CD14-positive monocyte (primary cell): ENCODE measurements around the gene LCOR. TPM values are rescaled to one million over a fixed set of nuclear protein-coding genes. Genes with fewer than 3 reads are reported as not detected.

ENCODE experiments used
- DNase-seq, 3 donors: peaks; one replicate each; pipeline ENCODE4 v3.0.0-alpha.2; 2011 to 2022
- H2AFZ ChIP-seq: 2 replicates; pipeline ENCODE4 v1.6.0; 2012; ENCODE audit warnings: mild to moderate bottlenecking, low read depth, low read length, inconsistent platforms; ENCODE audit not compliant: insufficient read depth, poor library complexity, severe bottlenecking
- H3K27ac ChIP-seq, 2 donors: 1 replicate in 1 of 2; 2 replicates in 1 of 2; pipeline ENCODE4 v1.5.1; 2012 to 2013; ENCODE audit warnings: low read length in 2 of 2, control low read depth in 1 of 2, inconsistent platforms in 1 of 2, low read depth in 1 of 2, mild to moderate bottlenecking in 1 of 2
- H3K27me3 ChIP-seq, 2 donors: one replicate each; pipeline versions ENCODE4 v1.6.0 to v1.6.1; 2011 to 2013; ENCODE audit warnings: low read length in 2 of 2; ENCODE audit not compliant: control insufficient read depth in 2 of 2, insufficient read depth in 2 of 2
- H3K36me3 ChIP-seq, 2 donors: replicated peaks in 1 of 2; 1 replicate in 1 of 2; 2 replicates in 1 of 2; pipeline versions ENCODE4 v1.5.1 to v1.6.1; 2012 to 2013; ENCODE audit warnings: low read length in 2 of 2, control low read depth in 1 of 2, inconsistent platforms in 1 of 2, mild to moderate bottlenecking in 1 of 2; ENCODE audit not compliant: insufficient read depth in 2 of 2, control insufficient read depth in 1 of 2
- H3K4me1 ChIP-seq, 2 donors: 1 replicate in 1 of 2; 2 replicates in 1 of 2; pipeline versions ENCODE4 v1.5.1 to v1.6.1; 2012 to 2013; ENCODE audit warnings: low read length in 2 of 2, control low read depth in 1 of 2, inconsistent platforms in 1 of 2, mild to moderate bottlenecking in 1 of 2, moderate library complexity in 1 of 2; ENCODE audit not compliant: insufficient read depth in 2 of 2, control insufficient read depth in 1 of 2
- H3K4me2 ChIP-seq: replicated peaks from 2 replicates; pipeline ENCODE3; 2012; ENCODE audit warnings: low read length, moderate library complexity, mild to moderate bottlenecking; ENCODE audit not compliant: poor library complexity, severe bottlenecking; ENCODE audit errors: extremely low read depth
- H3K4me3 ChIP-seq, 3 experiments: fragments of 200-600 bp in 1 of 3; sonication (generic) in 1 of 3; replicated peaks in 1 of 3; 1 replicate in 2 of 3; 2 replicates in 1 of 3; pipeline ENCODE4 v1.5.1; 2011 to 2013; ENCODE audit warnings: low read length in 3 of 3, mild to moderate bottlenecking in 3 of 3, control low read depth in 2 of 3, low read depth in 2 of 3, inconsistent platforms in 1 of 3, moderate library complexity in 1 of 3
- H3K79me2 ChIP-seq: 2 replicates; pipeline ENCODE4 v1.6.0; 2012; ENCODE audit warnings: mild to moderate bottlenecking, control low read depth, inconsistent platforms, low read length, moderate library complexity; ENCODE audit not compliant: insufficient read depth
- H3K9ac ChIP-seq: 2 replicates; pipeline ENCODE4 v1.6.0; 2017; ENCODE audit warnings: low read length, mild to moderate bottlenecking; ENCODE audit not compliant: insufficient read depth, poor library complexity, severe bottlenecking
- H3K9me3 ChIP-seq, 2 donors: replicated peaks in 1 of 2; 1 replicate in 1 of 2; 2 replicates in 1 of 2; pipeline versions ENCODE4 v1.5.1 to v1.6.1; 2012 to 2013; ENCODE audit warnings: low read length in 2 of 2, control low read depth in 1 of 2; ENCODE audit not compliant: control insufficient read depth in 1 of 2, insufficient read depth in 1 of 2
- H4K20me1 ChIP-seq: 2 replicates; pipeline ENCODE4 v1.6.0; 2012; ENCODE audit warnings: mild to moderate bottlenecking, low read length, control low read depth, moderate library complexity; ENCODE audit not compliant: insufficient read depth
- H3K27ac Mint-ChIP-seq, 7 donors: one replicate each; pipeline ENCODE4 v1.8.0; 2020; ENCODE audit warnings: mild to moderate bottlenecking in 7 of 7, mixed read lengths in 7 of 7, moderate library complexity in 6 of 7, inconsistent platforms in 2 of 7
- H3K27me3 Mint-ChIP-seq, 3 donors: one replicate each; pipeline ENCODE4 v1.8.0; 2021 to 2022; ENCODE audit warnings: low read depth in 3 of 3, mild to moderate bottlenecking in 3 of 3, mixed read lengths in 3 of 3, moderate library complexity in 3 of 3, inconsistent platforms in 1 of 3
- H3K36me3 Mint-ChIP-seq, 2 donors: one replicate each; pipeline ENCODE4 v1.8.0; 2020; ENCODE audit warnings: mixed read lengths in 2 of 2, inconsistent platforms in 1 of 2, mild to moderate bottlenecking in 1 of 2
- H3K4me1 Mint-ChIP-seq: one replicate; pipeline ENCODE4 v1.8.0; 2020; ENCODE audit warnings: mild to moderate bottlenecking, mixed read lengths
- H3K4me3 Mint-ChIP-seq, 2 donors: one replicate each; pipeline ENCODE4 v1.8.0; 2020; ENCODE audit warnings: mild to moderate bottlenecking in 2 of 2, mixed read lengths in 2 of 2, moderate library complexity in 1 of 2
- H3K9me3 Mint-ChIP-seq, 7 donors: one replicate each; pipeline ENCODE4 v1.8.0; 2020 to 2022; ENCODE audit warnings: mixed read lengths in 7 of 7, mild to moderate bottlenecking in 6 of 7, moderate library complexity in 6 of 7, inconsistent platforms in 2 of 7
- WGBS: methylation state at CpG from one replicate; pipeline ENCODE4 v1.1.5; 2013; ENCODE audit warnings: missing lambda C conversion rate; ENCODE audit not compliant: insufficient coverage; 5-methylcytosine and 5-hydroxymethylcytosine counted together
- intact Hi-C, 2 donors: fragments of 100-400 bp; cut with micrococcal nuclease; formaldehyde crosslinking; loops; one replicate each; pipeline versions ENCODE4 v1.15.0 to v1.15.1; 2023
- polyA plus RNA-seq, 3 donors: library from polyadenylated mRNA; depleted of rRNA in 1 of 3; unstranded in 2 of 3; stranded (reverse) in 1 of 3; fragments of 300-500 nt in 2 of 3; fragments of >200 nt in 1 of 3; fragmentation: Illumina TruSeq in 2 of 3; gene quantifications; 1 replicate in 2 of 3; 2 replicates in 1 of 3; pipeline ENCODE4 v1.2.3, GENCODE V29; 2012 to 2021
- TF ChIP-seq, protein P1 (sequence below): fragments of 200-600 bp; IDR thresholded peaks from one replicate; pipeline ENCODE4 v1.8.0; 2022; ENCODE audit warnings: antibody characterized with exemption, mild to moderate bottlenecking

LCOR gene
- polyA plus RNA-seq, 3 donors = 5.7 to 11.8 (median 10.0) TPM

DNA sequence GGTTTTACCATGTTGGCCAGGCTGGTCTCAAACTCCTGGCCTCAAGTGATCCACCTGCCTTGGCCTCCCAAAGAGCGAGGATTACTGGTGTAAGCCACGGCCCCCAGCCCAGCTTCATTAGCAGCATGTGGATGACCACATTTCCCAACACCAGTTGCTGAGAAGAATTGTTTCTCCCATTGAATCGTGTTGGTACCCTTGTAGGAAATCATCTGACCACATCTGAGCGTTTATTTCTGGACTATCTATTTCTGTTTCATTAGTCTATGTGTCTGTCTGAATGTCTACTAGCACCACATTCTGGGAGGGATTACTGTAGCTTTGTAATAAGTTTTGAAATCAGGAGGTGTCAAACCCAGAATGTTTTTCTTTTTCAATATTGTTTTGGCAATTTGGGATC is 89.6 kb downstream of the LCOR start:
- Mint-ChIP-seq H3K9me3 (peaks cover 0 to 2% (median 0%) of the 10 kb centered on the region in 7 donors), H3K27me3 (peaks cover 0 to 1% (median 0%) of the 10 kb centered on the region in 3 donors), H3K27ac (no peak overlapping the region), H3K4me1 (peaks cover 8% of the 10 kb centered on the region), H3K4me3 (no peak overlapping the region), H3K36me3 (peaks cover 24 to 28% of the 10 kb centered on the region in 2 donors)
- Histone ChIP-seq H4K20me1 (peaks cover 84% of the 10 kb centered on the region), H3K79me2 (peaks cover 75% of the 10 kb centered on the region), H3K27ac (no peak overlapping the region), H3K36me3 (peaks cover 8 to 63% of the 10 kb centered on the region in 2 donors), H3K4me2 (no peak overlapping the region), H3K4me3 (no peak overlapping the region), H3K9ac (no peak overlapping the region), H3K4me1 (no peaks in the 10 kb centered on the region), H2AFZ (no peak overlapping the region), H3K9me3 (no peaks in the 10 kb centered on the region), H3K27me3 (no peaks in the 10 kb centered on the region)
- TF ChIP-seq, protein P1, sequence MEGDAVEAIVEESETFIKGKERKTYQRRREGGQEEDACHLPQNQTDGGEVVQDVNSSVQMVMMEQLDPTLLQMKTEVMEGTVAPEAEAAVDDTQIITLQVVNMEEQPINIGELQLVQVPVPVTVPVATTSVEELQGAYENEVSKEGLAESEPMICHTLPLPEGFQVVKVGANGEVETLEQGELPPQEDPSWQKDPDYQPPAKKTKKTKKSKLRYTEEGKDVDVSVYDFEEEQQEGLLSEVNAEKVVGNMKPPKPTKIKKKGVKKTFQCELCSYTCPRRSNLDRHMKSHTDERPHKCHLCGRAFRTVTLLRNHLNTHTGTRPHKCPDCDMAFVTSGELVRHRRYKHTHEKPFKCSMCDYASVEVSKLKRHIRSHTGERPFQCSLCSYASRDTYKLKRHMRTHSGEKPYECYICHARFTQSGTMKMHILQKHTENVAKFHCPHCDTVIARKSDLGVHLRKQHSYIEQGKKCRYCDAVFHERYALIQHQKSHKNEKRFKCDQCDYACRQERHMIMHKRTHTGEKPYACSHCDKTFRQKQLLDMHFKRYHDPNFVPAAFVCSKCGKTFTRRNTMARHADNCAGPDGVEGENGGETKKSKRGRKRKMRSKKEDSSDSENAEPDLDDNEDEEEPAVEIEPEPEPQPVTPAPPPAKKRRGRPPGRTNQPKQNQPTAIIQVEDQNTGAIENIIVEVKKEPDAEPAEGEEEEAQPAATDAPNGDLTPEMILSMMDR = no peak
- intact Hi-C loops = no loop called here
- WGBS = no CpG with 5 or more reads among the region's 4 CpGs
- DNase-seq = no peak

GRCh38 chr10:96922978-96923948 is 91.2 kb downstream of the LCOR start:
- no CpG with 5 or more reads among the region's 3 CpGs for WGBS
- TF ChIP-seq, protein P1 = no peak
- H3K9ac ChIP-seq = no peak overlapping the region
- H2AFZ ChIP-seq = no peak overlapping the region
- H3K79me2 ChIP-seq = peaks cover 80% of the 10 kb centered on the region
- intact Hi-C loops = no loop called here
- H3K4me1 ChIP-seq = no peaks in the 10 kb centered on the region
- H3K9me3 Mint-ChIP-seq = peaks cover 0 to 2% (median 0%) of the 10 kb centered on the region in 7 donors
- no peak overlapping the region for H3K4me3 ChIP-seq
- no peak overlapping the region for H3K4me3 Mint-ChIP-seq
- H3K9me3 ChIP-seq = no peaks in the 10 kb centered on the region
- DNase-seq = no peak
- peaks cover 4% of the 10 kb centered on the region for H3K4me1 Mint-ChIP-seq
- no peak overlapping the region for H3K27ac ChIP-seq
- no peak overlapping the region for H3K4me2 ChIP-seq
- no peaks in the 10 kb centered on the region for H3K27me3 ChIP-seq
- no peaks in the 10 kb centered on the region for H3K27me3 Mint-ChIP-seq
- H3K27ac Mint-ChIP-seq = no peak overlapping the region
- peaks cover 26 to 39% of the 10 kb centered on the region in 2 donors for H3K36me3 Mint-ChIP-seq
- peaks cover 81% of the 10 kb centered on the region for H4K20me1 ChIP-seq
- peaks cover 8 to 58% of the 10 kb centered on the region in 2 donors for H3K36me3 ChIP-seq
